ENCODE data around the gene COG3. TPM values are rescaled to one million over a fixed set of nuclear protein-coding genes. Genes with fewer than 3 reads are reported as not detected.

Gene COG3
- total and polyA plus RNA-seq, 2 donors, result 24.1 to 29.6 TPM

- peaks cover 0 to 3% of the 10 kb centered on the region in 2 donors for H3K36me3 ChIP-seq (ENCODE audit: control insufficient read depth in 2 of 2, insufficient read depth in 2 of 2, low read length in 1 of 2)
- no peaks in the 10 kb centered on the region for H3K27me3 ChIP-seq (ENCODE audit: control insufficient read depth in 2 of 2, insufficient read depth in 1 of 2, low read length in 1 of 2)
- no peak for DNase-seq (ENCODE audit: low read depth in 6 of 9, low spot score in 9 of 9)
- no peaks in the 10 kb centered on the region for H3K4me1 ChIP-seq (ENCODE audit: control insufficient read depth in 2 of 2, insufficient read depth in 2 of 2, low read length in 2 of 2)
- H3K4me3 ChIP-seq (ENCODE audit: low read length in 2 of 2), result no peak overlapping the region
- H3K27ac ChIP-seq (ENCODE audit: low read depth in 1 of 2, low read length in 1 of 2), result no peak overlapping the region
- 92% methylated on average over 8 of the region's 8 CpGs for WGBS
- H3K9me3 ChIP-seq (ENCODE audit: control insufficient read depth in 2 of 2, insufficient read depth in 1 of 2, low read length in 1 of 2), result no peaks in the 10 kb centered on the region
These were observed 77.7 kb downstream of the COG3 start for GRCh38 chr13:45542391-45542790.

DNA sequence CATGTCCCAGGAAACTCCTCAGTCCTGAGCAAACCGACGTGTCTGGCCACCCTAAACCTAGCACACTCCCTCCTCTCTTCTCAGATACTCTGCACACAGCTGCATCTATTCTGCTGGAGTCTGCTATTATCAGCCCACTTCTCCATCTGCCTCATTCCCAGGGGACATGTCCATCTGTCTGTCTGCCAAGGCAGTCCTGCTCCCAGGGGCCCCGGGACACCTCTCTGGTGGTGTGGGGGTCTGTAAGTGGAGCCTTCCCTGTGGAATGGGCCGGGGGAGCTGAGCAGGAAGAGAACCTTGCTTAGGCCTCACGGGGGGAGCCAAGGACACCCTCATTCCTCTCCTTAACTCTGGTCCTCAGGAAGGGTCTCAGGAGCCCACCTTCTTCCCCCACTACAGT, 78.1 kb downstream of the COG3 start:
- 97% methylated on average over 5 of the region's 5 CpGs for WGBS
- Histone ChIP-seq H3K36me3 (ENCODE audit: control insufficient read depth in 2 of 2, insufficient read depth in 2 of 2, low read length in 1 of 2) (no peaks in the 10 kb centered on the region), H3K4me1 (ENCODE audit: control insufficient read depth in 2 of 2, insufficient read depth in 2 of 2, low read length in 2 of 2) (no peaks in the 10 kb centered on the region), H3K9me3 (ENCODE audit: control insufficient read depth in 2 of 2, insufficient read depth in 1 of 2, low read length in 1 of 2) (no peaks in the 10 kb centered on the region), H3K27ac (ENCODE audit: low read depth in 1 of 2, low read length in 1 of 2) (no peak overlapping the region), H3K27me3 (ENCODE audit: control insufficient read depth in 2 of 2, insufficient read depth in 1 of 2, low read length in 1 of 2) (no peaks in the 10 kb centered on the region), H3K4me3 (ENCODE audit: low read length in 2 of 2) (no peak overlapping the region)
- DNase-seq (ENCODE audit: low read depth in 6 of 9, low spot score in 9 of 9), result no peak

DNA sequence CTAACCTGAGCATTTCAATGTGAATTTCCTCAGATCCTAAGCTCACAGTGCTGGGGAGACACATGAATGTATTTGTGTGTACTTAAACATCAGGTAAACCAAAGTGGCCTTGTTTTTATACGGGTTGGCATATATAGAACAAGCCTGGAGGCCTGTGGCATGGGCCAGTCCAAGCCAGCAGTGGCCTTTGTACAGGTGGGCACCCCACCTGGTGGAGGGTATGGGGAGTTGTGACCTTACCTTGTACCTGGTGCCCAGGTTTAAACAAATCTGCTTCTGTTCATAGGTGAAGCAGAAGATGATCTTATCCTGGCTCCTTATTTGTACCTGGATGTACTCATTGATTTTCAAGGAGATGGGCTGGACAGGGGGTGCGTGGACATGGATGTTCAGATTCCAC, 79.8 kb downstream of the COG3 start:
- no peaks in the 10 kb centered on the region for H3K4me1 ChIP-seq (ENCODE audit: control insufficient read depth in 2 of 2, insufficient read depth in 2 of 2, low read length in 2 of 2)
- H3K27ac ChIP-seq (ENCODE audit: low read depth in 1 of 2, low read length in 1 of 2), result no peak overlapping the region
- H3K36me3 ChIP-seq (ENCODE audit: control insufficient read depth in 2 of 2, insufficient read depth in 2 of 2, low read length in 1 of 2), result no peaks in the 10 kb centered on the region
- H3K4me3 ChIP-seq (ENCODE audit: low read length in 2 of 2), result no peak overlapping the region
- H3K9me3 ChIP-seq (ENCODE audit: control insufficient read depth in 2 of 2, insufficient read depth in 1 of 2, low read length in 1 of 2), result no peaks in the 10 kb centered on the region
- DNase-seq (ENCODE audit: low read depth in 6 of 9, low spot score in 9 of 9), result no peak
- 95% methylated on average over 2 of the region's 2 CpGs for WGBS
- H3K27me3 ChIP-seq (ENCODE audit: control insufficient read depth in 2 of 2, insufficient read depth in 1 of 2, low read length in 1 of 2), result no peaks in the 10 kb centered on the region

GRCh38 chr13:45545686-45546409, 81.1 kb downstream of the COG3 start:
- Histone ChIP-seq H3K27ac (ENCODE audit: low read depth in 1 of 2, low read length in 1 of 2) (no peak overlapping the region), H3K27me3 (ENCODE audit: control insufficient read depth in 2 of 2, insufficient read depth in 1 of 2, low read length in 1 of 2) (no peaks in the 10 kb centered on the region), H3K4me1 (ENCODE audit: control insufficient read depth in 2 of 2, insufficient read depth in 2 of 2, low read length in 2 of 2) (no peaks in the 10 kb centered on the region), H3K4me3 (ENCODE audit: low read length in 2 of 2) (no peak overlapping the region), H3K36me3 (ENCODE audit: control insufficient read depth in 2 of 2, insufficient read depth in 2 of 2, low read length in 1 of 2) (no peaks in the 10 kb centered on the region), H3K9me3 (ENCODE audit: control insufficient read depth in 2 of 2, insufficient read depth in 1 of 2, low read length in 1 of 2) (no peaks in the 10 kb centered on the region)
- WGBS, result 90% methylated on average over 6 of the region's 6 CpGs
- no peak for DNase-seq (ENCODE audit: low read depth in 6 of 9, low spot score in 9 of 9)

GRCh38 chr13:45546410-45546765, 81.6 kb downstream of the COG3 start:
- Histone ChIP-seq H3K4me3 (ENCODE audit: low read length in 2 of 2) (no peak overlapping the region), H3K27ac (ENCODE audit: low read depth in 1 of 2, low read length in 1 of 2) (no peak overlapping the region), H3K4me1 (ENCODE audit: control insufficient read depth in 2 of 2, insufficient read depth in 2 of 2, low read length in 2 of 2) (no peaks in the 10 kb centered on the region), H3K27me3 (ENCODE audit: control insufficient read depth in 2 of 2, insufficient read depth in 1 of 2, low read length in 1 of 2) (no peaks in the 10 kb centered on the region), H3K9me3 (ENCODE audit: control insufficient read depth in 2 of 2, insufficient read depth in 1 of 2, low read length in 1 of 2) (no peaks in the 10 kb centered on the region), H3K36me3 (ENCODE audit: control insufficient read depth in 2 of 2, insufficient read depth in 2 of 2, low read length in 1 of 2) (no peaks in the 10 kb centered on the region)
- 95% methylated on average over 8 of the region's 8 CpGs for WGBS
- DNase-seq (ENCODE audit: low read depth in 6 of 9, low spot score in 9 of 9), result no peak

- Histone ChIP-seq H3K36me3 (ENCODE audit: control insufficient read depth in 2 of 2, insufficient read depth in 2 of 2, low read length in 1 of 2) (no peaks in the 10 kb centered on the region), H3K27me3 (ENCODE audit: control insufficient read depth in 2 of 2, insufficient read depth in 1 of 2, low read length in 1 of 2) (no peaks in the 10 kb centered on the region), H3K4me1 (ENCODE audit: control insufficient read depth in 2 of 2, insufficient read depth in 2 of 2, low read length in 2 of 2) (no peaks in the 10 kb centered on the region), H3K9me3 (ENCODE audit: control insufficient read depth in 2 of 2, insufficient read depth in 1 of 2, low read length in 1 of 2) (no peaks in the 10 kb centered on the region), H3K27ac (ENCODE audit: low read depth in 1 of 2, low read length in 1 of 2) (no peak overlapping the region), H3K4me3 (ENCODE audit: low read length in 2 of 2) (no peak overlapping the region)
- no peak for DNase-seq (ENCODE audit: low read depth in 6 of 9, low spot score in 9 of 9)
- 75% methylated on average over 6 of the region's 6 CpGs for WGBS
These were observed 83.5 kb downstream of the COG3 start for GRCh38 chr13:45548281-45548680.

DNA sequence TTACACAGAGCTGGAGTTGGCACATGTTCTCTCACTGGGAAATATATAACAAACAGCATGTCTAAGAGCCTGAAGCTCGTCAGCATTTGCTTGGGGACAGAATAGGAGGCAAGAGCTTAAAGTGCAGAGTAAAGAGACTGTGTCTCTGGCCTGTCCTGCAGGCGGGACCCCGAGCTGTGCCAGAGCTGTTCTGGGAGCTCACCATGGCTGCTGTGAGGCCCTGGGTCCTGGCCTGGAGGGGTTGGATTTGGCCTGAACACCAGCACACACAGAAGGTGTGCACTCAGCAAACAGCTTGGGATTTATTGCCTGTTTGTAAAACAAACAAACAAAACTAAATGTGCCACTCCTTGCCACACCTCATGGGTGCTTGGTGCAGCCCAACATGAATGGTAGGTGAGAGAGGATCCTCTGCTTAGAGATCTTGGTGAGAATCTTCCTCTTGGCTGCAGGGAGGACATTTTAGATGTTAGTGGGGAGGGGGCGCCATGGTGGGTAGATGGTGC, 89.9 kb downstream of the COG3 start:
- Histone ChIP-seq H3K27ac (ENCODE audit: low read depth in 1 of 2, low read length in 1 of 2) (no peak overlapping the region), H3K27me3 (ENCODE audit: control insufficient read depth in 2 of 2, insufficient read depth in 1 of 2, low read length in 1 of 2) (no peaks in the 10 kb centered on the region), H3K36me3 (ENCODE audit: control insufficient read depth in 2 of 2, insufficient read depth in 2 of 2, low read length in 1 of 2) (no peaks in the 10 kb centered on the region), H3K9me3 (ENCODE audit: control insufficient read depth in 2 of 2, insufficient read depth in 1 of 2, low read length in 1 of 2) (no peaks in the 10 kb centered on the region), H3K4me1 (ENCODE audit: control insufficient read depth in 2 of 2, insufficient read depth in 2 of 2, low read length in 2 of 2) (no peaks in the 10 kb centered on the region), H3K4me3 (ENCODE audit: low read length in 2 of 2) (no peak overlapping the region)
- 97% methylated on average over 4 of the region's 4 CpGs for WGBS
- DNase-seq (ENCODE audit: low read depth in 6 of 9, low spot score in 9 of 9), result no peak

- H3K36me3 ChIP-seq (ENCODE audit: control insufficient read depth in 2 of 2, insufficient read depth in 2 of 2, low read length in 1 of 2), result no peaks in the 10 kb centered on the region
- DNase-seq (ENCODE audit: low read depth in 6 of 9, low spot score in 9 of 9), result no peak
- H3K9me3 ChIP-seq (ENCODE audit: control insufficient read depth in 2 of 2, insufficient read depth in 1 of 2, low read length in 1 of 2), result no peaks in the 10 kb centered on the region
- 87% methylated on average over 3 of the region's 3 CpGs for WGBS
- H3K4me1 ChIP-seq (ENCODE audit: control insufficient read depth in 2 of 2, insufficient read depth in 2 of 2, low read length in 2 of 2), result no peaks in the 10 kb centered on the region
- no peaks in the 10 kb centered on the region for H3K27me3 ChIP-seq (ENCODE audit: control insufficient read depth in 2 of 2, insufficient read depth in 1 of 2, low read length in 1 of 2)
- no peak overlapping the region for H3K4me3 ChIP-seq (ENCODE audit: low read length in 2 of 2)
- no peak overlapping the region for H3K27ac ChIP-seq (ENCODE audit: low read depth in 1 of 2, low read length in 1 of 2)
These were observed 99.5 kb downstream of the COG3 start for GRCh38 chr13:45564133-45564776.

DNA sequence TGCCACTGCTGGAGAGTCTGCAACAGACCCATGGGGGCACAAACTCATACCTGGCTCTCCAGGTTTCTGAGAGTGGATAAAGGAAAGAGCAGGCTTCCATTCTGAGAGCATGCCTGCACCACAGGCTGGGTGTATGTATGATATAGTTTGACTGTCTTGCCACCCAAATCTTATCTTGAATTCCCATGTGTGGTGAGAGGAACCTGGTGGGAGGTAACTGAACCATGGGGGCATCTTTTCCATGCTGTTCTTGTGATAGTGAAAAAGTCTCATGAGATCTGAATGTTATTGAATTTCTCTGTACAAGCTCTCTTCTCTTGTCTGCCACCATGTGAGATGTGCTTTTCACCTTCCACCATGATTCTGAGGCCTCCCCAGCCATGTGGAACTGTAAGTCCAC, 100.6 kb downstream of the COG3 start:
- Histone ChIP-seq H3K4me1 (ENCODE audit: control insufficient read depth in 2 of 2, insufficient read depth in 2 of 2, low read length in 2 of 2) (no peaks in the 10 kb centered on the region), H3K36me3 (ENCODE audit: control insufficient read depth in 2 of 2, insufficient read depth in 2 of 2, low read length in 1 of 2) (no peaks in the 10 kb centered on the region), H3K4me3 (ENCODE audit: low read length in 2 of 2) (no peak overlapping the region), H3K9me3 (ENCODE audit: control insufficient read depth in 2 of 2, insufficient read depth in 1 of 2, low read length in 1 of 2) (no peaks in the 10 kb centered on the region), H3K27me3 (ENCODE audit: control insufficient read depth in 2 of 2, insufficient read depth in 1 of 2, low read length in 1 of 2) (no peaks in the 10 kb centered on the region), H3K27ac (ENCODE audit: low read depth in 1 of 2, low read length in 1 of 2) (no peak overlapping the region)
- DNase-seq (ENCODE audit: low read depth in 6 of 9, low spot score in 9 of 9), result no peak
